ENCODE measurements around the gene KCNQ1OT1. TPM values are rescaled to one million over a fixed set of nuclear protein-coding genes. Genes with fewer than 3 reads are reported as not detected.

KCNQ1OT1 gene
- total RNA-seq, 2 donors from 2014 or later: 0.77 to 1.5 TPM

- H3K9ac ChIP-seq (ENCODE audit: low read depth in 2 of 2, low read length in 2 of 2): no peak overlapping the region
- H3K36me3 ChIP-seq: no peaks in the 10 kb centered on the region
- no peaks in the 10 kb centered on the region for H3K9me3 ChIP-seq
- intact Hi-C loops (cut with DNase I): no loop called here
- DNase-seq: no peak
- H3K27ac ChIP-seq: no peak overlapping the region
- no peak for TF ChIP-seq CTCF (IDR thresholded peaks at IDR 0.05)
- H3K27me3 ChIP-seq: no peaks in the 10 kb centered on the region
- no peaks in the 10 kb centered on the region for H3K4me1 ChIP-seq
- H3K4me3 ChIP-seq: no peak overlapping the region
Observed at GRCh38 chr11:2730272-2731129, 30.7 kb upstream of the KCNQ1OT1 start.

GRCh38 chr11:2729841-2730240 is 30.0 kb upstream of the KCNQ1OT1 start:
- no peaks in the 10 kb centered on the region for H3K4me1 ChIP-seq
- H3K9me3 ChIP-seq: no peaks in the 10 kb centered on the region
- H3K27me3 ChIP-seq: no peaks in the 10 kb centered on the region
- no peak for TF ChIP-seq CTCF (IDR thresholded peaks at IDR 0.05)
- no peak overlapping the region for H3K27ac ChIP-seq
- no peaks in the 10 kb centered on the region for H3K36me3 ChIP-seq
- intact Hi-C loops (cut with DNase I): no loop called here
- no peak overlapping the region for H3K9ac ChIP-seq (ENCODE audit: low read depth in 2 of 2, low read length in 2 of 2)
- no peak overlapping the region for H3K4me3 ChIP-seq
- DNase-seq: no peak

- no peak for DNase-seq
- intact Hi-C loops (cut with DNase I): no loop called here
- no peaks in the 10 kb centered on the region for H3K4me1 ChIP-seq
- no peaks in the 10 kb centered on the region for H3K36me3 ChIP-seq
- H3K4me3 ChIP-seq: no peak overlapping the region
- TF ChIP-seq CTCF (IDR thresholded peaks at IDR 0.05): no peak
- H3K27me3 ChIP-seq: no peaks in the 10 kb centered on the region
- H3K9ac ChIP-seq (ENCODE audit: low read depth in 2 of 2, low read length in 2 of 2): no peak overlapping the region
- H3K9me3 ChIP-seq: no peaks in the 10 kb centered on the region
- H3K27ac ChIP-seq: no peak overlapping the region
Observed at GRCh38 chr11:2728663-2729332, 29.0 kb upstream of the KCNQ1OT1 start.

GRCh38 chr11:2728128-2728662 is 28.4 kb upstream of the KCNQ1OT1 start:
- Histone ChIP-seq H3K4me3 (no peak overlapping the region), H3K27me3 (no peaks in the 10 kb centered on the region), H3K9me3 (no peaks in the 10 kb centered on the region), H3K4me1 (no peaks in the 10 kb centered on the region), H3K9ac (ENCODE audit: low read depth in 2 of 2, low read length in 2 of 2) (no peak overlapping the region), H3K27ac (no peak overlapping the region), H3K36me3 (no peaks in the 10 kb centered on the region)
- TF ChIP-seq CTCF (IDR thresholded peaks at IDR 0.05): no peak
- DNase-seq: no peak
- intact Hi-C loops (cut with DNase I): no loop called here

- H3K9ac ChIP-seq (ENCODE audit: low read depth in 2 of 2, low read length in 2 of 2): no peak overlapping the region
- no peaks in the 10 kb centered on the region for H3K36me3 ChIP-seq
- no peaks in the 10 kb centered on the region for H3K4me1 ChIP-seq
- no peak for TF ChIP-seq CTCF (IDR thresholded peaks at IDR 0.05)
- intact Hi-C loops (cut with DNase I): no loop called here
- no peaks in the 10 kb centered on the region for H3K9me3 ChIP-seq
- no peak overlapping the region for H3K4me3 ChIP-seq
- no peaks in the 10 kb centered on the region for H3K27me3 ChIP-seq
- H3K27ac ChIP-seq: no peak overlapping the region
- no peak for DNase-seq
Observed at GRCh38 chr11:2726964-2727363, 27.2 kb upstream of the KCNQ1OT1 start.

Measured in colonic mucosa (tissue), 4 donors.